ENCODE measurements around the gene DAB2IP.

DNA sequence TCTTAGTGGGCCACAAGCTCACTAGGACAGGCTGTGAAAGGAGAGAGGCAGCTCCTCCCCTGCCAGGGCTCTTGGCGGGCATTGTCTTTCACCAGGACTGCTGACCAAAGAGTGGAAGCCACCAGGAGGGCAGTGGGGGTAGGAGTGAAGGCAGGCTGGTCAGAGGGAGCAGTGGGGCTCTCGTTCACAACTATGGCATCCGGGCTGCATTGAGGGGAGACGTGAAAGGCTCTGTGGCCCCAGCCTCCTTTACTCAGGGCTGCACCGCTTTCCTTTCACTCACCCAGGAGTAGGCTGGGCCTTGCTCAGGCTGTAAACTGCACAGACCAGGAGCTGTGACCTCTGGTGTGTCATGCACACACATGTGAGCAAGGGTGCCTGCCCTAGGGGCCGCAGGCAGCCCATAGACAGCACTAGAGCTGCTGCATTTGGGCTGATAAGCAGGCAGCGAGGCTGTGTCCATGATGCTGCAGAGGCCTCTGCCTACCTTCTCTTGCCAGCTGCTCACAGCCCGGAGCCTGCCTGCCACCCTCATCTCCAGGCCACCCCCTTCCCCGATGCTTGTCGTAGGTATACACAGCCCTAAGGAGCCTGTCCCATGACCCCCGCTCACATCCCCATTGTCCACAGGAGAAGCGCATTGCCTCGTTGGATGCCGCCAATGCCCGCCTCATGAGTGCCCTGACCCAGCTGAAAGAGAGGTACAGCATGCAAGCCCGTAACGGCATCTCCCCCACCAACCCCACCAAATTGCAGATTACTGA, 130.4 kb downstream of the DAB2IP start:
- TF ChIP-seq, protein P1, sequence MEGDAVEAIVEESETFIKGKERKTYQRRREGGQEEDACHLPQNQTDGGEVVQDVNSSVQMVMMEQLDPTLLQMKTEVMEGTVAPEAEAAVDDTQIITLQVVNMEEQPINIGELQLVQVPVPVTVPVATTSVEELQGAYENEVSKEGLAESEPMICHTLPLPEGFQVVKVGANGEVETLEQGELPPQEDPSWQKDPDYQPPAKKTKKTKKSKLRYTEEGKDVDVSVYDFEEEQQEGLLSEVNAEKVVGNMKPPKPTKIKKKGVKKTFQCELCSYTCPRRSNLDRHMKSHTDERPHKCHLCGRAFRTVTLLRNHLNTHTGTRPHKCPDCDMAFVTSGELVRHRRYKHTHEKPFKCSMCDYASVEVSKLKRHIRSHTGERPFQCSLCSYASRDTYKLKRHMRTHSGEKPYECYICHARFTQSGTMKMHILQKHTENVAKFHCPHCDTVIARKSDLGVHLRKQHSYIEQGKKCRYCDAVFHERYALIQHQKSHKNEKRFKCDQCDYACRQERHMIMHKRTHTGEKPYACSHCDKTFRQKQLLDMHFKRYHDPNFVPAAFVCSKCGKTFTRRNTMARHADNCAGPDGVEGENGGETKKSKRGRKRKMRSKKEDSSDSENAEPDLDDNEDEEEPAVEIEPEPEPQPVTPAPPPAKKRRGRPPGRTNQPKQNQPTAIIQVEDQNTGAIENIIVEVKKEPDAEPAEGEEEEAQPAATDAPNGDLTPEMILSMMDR (IDR thresholded peaks at IDR 0.05), result no peak
- no peak for TF ChIP-seq EP300 (IDR thresholded peaks at IDR 0.05)
- no peak for TF ChIP-seq POLR2A (IDR thresholded peaks at IDR 0.05)

All from tibial nerve (tissue), 4 donors.